Activated T-helper 17 cell treated with anti-CD3 and anti-CD28 coated beads, Interleukin-2, amount 50 U/mL, for 72 hours (primary cell): Measurements from ENCODE around the gene DDX3X. TPM values are rescaled to one million over a fixed set of nuclear protein-coding genes. Genes with fewer than 3 reads are reported as not detected.
"Not testable (repeated sequence)": the region's sequence is repeated elsewhere in the genome, so short reads cannot be mapped to it uniquely, and the experiment has no call there.

ENCODE experiments used
- ATAC-seq: fragments of 150-1000 bp; cut with Tn5 transposase; replicated peaks from 2 replicates; pipeline ENCODE4 v1.10.0; 2021; ENCODE audit warnings: mild to moderate bottlenecking, moderate library complexity
- H3K27ac Mint-ChIP-seq: one replicate; pipeline ENCODE4 v1.8.0; 2022; ENCODE audit warnings: mixed read lengths
- H3K27me3 Mint-ChIP-seq: one replicate; pipeline ENCODE4 v1.8.0; 2022; ENCODE audit warnings: mixed read lengths
- H3K36me3 Mint-ChIP-seq: one replicate; pipeline ENCODE4 v1.8.0; 2022; ENCODE audit warnings: low read depth, mild to moderate bottlenecking, mixed read lengths
- H3K4me1 Mint-ChIP-seq: one replicate; pipeline ENCODE4 v1.8.0; 2022; ENCODE audit warnings: mixed read lengths
- H3K4me3 Mint-ChIP-seq: one replicate; pipeline ENCODE4 v1.8.0; 2022; ENCODE audit warnings: mild to moderate bottlenecking, mixed read lengths
- H3K9me3 Mint-ChIP-seq: one replicate; pipeline ENCODE4 v1.8.0; 2022; ENCODE audit warnings: mixed read lengths
- total RNA-seq, 2 donors: library from RNA; stranded (reverse); gene quantifications; one replicate each; pipeline ENCODE4 v1.2.3, GENCODE V29; 2022

The DDX3X gene
- total RNA-seq, 2 donors from 2014 or later: 226 to 303 TPM

- Mint-ChIP-seq H3K4me3 (no peak overlapping the region), H3K27me3 (no peaks in the 10 kb centered on the region), H3K27ac (no peak overlapping the region), H3K36me3 (no peaks in the 10 kb centered on the region), H3K4me1 (peaks cover 3% of the 10 kb centered on the region), H3K9me3 (no peaks in the 10 kb centered on the region)
- ATAC-seq: no peak
Measured at GRCh38 chrX:41373989-41374606, 40.1 kb downstream of the DDX3X start.

- Mint-ChIP-seq H3K4me1 (peaks cover 3% of the 10 kb centered on the region), H3K36me3 (no peaks in the 10 kb centered on the region), H3K27ac (peak overlapping the region; percentile 85), H3K9me3 (no peaks in the 10 kb centered on the region), H3K4me3 (peak overlapping the region; percentile 69), H3K27me3 (no peaks in the 10 kb centered on the region)
- peak; percentile 97 for ATAC-seq
Measured at GRCh38 chrX:41377624-41378023, 43.7 kb downstream of the DDX3X start.

- H3K27ac Mint-ChIP-seq: peak overlapping the region; percentile 58
Measured at GRCh38 chrX:41381685-41382084, 47.7 kb downstream of the DDX3X start.

DNA sequence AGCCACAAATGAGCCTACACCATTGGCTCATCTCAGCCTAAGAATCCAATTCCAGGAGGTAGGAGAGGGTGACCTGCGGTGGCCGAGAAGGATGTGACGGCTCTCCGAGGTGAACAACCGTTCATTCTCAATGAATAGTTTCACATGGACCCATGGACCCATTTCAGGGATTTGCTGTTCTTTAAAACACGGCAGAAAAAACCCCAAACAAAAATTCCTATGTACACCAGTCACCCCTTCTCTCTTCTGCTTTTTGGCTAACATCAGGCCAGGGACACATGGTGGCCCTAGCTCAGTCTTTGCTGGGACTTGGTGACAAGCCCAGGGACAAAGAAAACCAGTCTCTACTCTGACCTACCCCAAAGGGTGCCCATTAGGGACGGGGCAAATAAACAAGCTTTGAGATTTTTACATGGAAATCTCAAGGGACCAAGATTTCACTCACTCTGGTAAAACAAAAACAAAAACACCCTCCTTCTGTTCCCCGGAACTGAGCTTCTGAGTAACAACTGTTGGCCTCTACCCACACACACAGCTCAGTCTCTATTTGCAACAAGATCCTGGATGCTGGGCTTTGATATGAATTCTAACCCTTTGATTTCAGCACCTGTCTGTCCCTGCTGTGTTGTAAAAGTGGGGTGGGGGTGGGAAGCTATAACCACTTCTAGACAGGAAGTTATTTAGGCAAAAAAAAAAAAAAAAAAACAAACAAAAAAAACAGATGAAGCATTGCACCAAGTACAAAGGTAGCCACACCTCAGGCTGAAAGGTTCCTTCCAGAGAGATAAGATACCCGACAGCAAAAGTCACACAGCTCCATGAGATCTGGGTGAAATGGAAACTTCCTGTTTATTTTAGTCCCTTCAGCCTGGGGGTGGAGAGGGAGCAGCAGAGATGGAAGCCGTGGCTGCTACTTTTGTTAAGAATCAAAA, 49.0 kb downstream of the DDX3X start:
- no peaks in the 10 kb centered on the region for H3K27me3 Mint-ChIP-seq
- peak overlapping the region; percentile 80 for H3K4me3 Mint-ChIP-seq
- peaks cover 4% of the 10 kb centered on the region for H3K4me1 Mint-ChIP-seq
- H3K36me3 Mint-ChIP-seq: no peaks in the 10 kb centered on the region
- H3K27ac Mint-ChIP-seq: peak overlapping the region; percentile 95
- ATAC-seq: peak; percentile 69
- H3K9me3 Mint-ChIP-seq: no peaks in the 10 kb centered on the region

More at GRCh38 chrX:41381685-41382084, 47.7 kb downstream of the DDX3X start:
- Mint-ChIP-seq H3K36me3 (no peaks in the 10 kb centered on the region), H3K4me1 (peaks cover 8% of the 10 kb centered on the region), H3K4me3 (no peak overlapping the region), H3K9me3 (no peaks in the 10 kb centered on the region), H3K27me3 (no peaks in the 10 kb centered on the region)
- no peak for ATAC-seq

GRCh38 chrX:41384051-41384705, 50.2 kb downstream of the DDX3X start:
- Mint-ChIP-seq H3K27ac (peak overlapping the region; percentile 95), H3K4me1 (peaks cover 4% of the 10 kb centered on the region), H3K27me3 (no peaks in the 10 kb centered on the region), H3K36me3 (no peaks in the 10 kb centered on the region), H3K4me3 (peak overlapping the region; percentile 80), H3K9me3 (no peaks in the 10 kb centered on the region)
- ATAC-seq: peak; percentile 72

DNA sequence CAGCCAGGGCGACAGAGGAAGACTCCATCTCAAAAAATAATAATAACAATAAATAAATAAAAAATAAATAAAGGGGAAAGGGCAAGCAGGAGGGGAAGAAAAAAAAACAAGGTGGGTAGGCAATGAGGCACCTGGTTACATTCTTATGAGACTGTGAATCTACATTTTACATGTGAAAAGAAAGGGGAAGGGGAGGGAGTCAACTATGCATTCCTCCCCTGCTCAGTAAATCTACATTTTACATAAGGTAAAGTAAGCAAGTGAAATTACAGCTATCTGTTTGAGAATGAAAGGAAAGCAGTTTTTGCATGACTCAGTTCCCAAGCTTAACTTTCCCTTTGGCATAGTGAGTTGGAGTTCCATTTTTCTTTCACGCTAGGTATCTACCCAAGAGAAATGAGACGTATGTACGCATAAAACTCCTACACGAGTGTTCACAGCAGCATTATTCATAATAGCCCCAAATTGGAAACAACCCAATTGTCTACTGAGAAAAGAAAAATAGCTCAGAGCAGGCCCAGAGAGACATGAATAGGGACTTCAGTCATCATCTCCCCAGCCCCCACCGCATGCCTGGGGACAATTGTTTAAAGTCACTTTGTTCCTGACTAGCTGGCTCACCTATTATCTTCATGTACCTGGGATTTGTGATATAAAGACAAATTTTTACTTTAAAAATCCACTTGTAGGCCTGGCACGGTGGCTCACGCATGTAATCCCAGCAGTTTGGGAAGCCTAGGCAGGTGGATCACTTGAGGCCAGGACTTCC, 52.4 kb downstream of the DDX3X start:
- Mint-ChIP-seq H3K9me3 (no peaks in the 10 kb centered on the region), H3K4me1 (peaks cover 4% of the 10 kb centered on the region), H3K27ac (no peak overlapping the region), H3K27me3 (no peaks in the 10 kb centered on the region), H3K36me3 (no peaks in the 10 kb centered on the region), H3K4me3 (no peak overlapping the region)
- peak; percentile 65 for ATAC-seq

- Mint-ChIP-seq H3K36me3 (no peaks in the 10 kb centered on the region), H3K4me1 (no peaks in the 10 kb centered on the region), H3K4me3 (no peak overlapping the region), H3K27ac (no peak overlapping the region), H3K9me3 (no peaks in the 10 kb centered on the region), H3K27me3 (no peaks in the 10 kb centered on the region)
- ATAC-seq: no peak
Measured at GRCh38 chrX:41388543-41388942, 54.6 kb downstream of the DDX3X start.

DNA sequence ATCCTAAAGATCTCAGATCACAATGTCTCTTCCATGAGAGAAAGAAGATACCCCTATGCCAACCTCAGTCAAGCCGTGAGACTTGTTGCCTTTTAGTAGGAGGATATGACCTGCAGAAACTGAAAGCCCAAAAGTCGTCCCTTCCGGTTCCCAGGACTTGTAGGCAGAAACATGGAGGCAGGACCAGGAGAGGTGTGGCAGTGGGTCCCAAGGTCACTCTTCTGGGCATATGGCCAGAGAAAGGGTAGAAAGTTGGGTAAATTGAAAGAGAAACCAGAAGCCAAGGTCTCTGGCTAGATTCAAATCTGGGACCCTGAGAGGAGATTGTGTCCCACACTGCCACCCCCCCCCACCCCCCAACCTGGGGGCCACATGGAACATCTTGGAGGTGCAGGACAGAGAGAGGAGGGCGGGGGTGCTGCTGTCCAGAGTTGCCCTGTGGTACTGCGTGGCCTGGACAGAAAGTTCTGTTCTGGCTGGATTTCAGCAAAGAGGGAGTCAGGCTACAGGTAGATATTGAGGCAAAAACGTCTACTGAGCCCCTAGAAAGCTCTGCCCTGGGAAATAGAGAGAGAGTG, 55.4 kb downstream of the DDX3X start:
- H3K4me3 Mint-ChIP-seq: no peak overlapping the region
- H3K27ac Mint-ChIP-seq: no peak overlapping the region
- H3K27me3 Mint-ChIP-seq: no peaks in the 10 kb centered on the region
- H3K36me3 Mint-ChIP-seq: no peaks in the 10 kb centered on the region
- H3K9me3 Mint-ChIP-seq: no peaks in the 10 kb centered on the region
- ATAC-seq: no peak
- H3K4me1 Mint-ChIP-seq: no peaks in the 10 kb centered on the region

GRCh38 chrX:41390576-41390975, 56.6 kb downstream of the DDX3X start:
- H3K27me3 Mint-ChIP-seq, H3K36me3 Mint-ChIP-seq, H3K27ac Mint-ChIP-seq, H3K4me3 Mint-ChIP-seq, ATAC-seq, H3K9me3 Mint-ChIP-seq, H3K4me1 Mint-ChIP-seq: not testable (repeated sequence)

DNA sequence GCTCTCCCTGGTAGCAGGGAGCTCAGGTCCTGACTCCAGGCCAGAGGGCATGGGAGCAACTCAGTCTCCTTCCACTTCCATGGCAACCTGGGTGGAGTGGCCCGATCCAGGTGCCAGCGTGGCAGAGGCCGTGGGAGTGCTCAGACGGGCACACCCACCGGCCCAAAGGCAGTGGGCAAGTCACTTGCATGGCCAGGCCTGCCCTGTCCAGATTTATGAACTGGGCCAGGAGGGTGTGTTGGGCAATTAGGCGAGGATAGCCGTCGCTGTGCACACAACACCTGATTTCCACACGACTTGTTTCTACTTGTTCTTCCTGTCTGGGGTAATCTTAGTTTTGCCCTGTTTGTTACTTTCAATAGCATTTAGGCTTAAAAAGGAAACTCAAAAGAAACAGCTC, 57.6 kb downstream of the DDX3X start:
- H3K27me3 Mint-ChIP-seq: no peaks in the 10 kb centered on the region
- no peaks in the 10 kb centered on the region for H3K9me3 Mint-ChIP-seq
- H3K4me3 Mint-ChIP-seq: no peak overlapping the region
- H3K36me3 Mint-ChIP-seq: no peaks in the 10 kb centered on the region
- ATAC-seq: no peak
- H3K4me1 Mint-ChIP-seq: no peaks in the 10 kb centered on the region
- no peak overlapping the region for H3K27ac Mint-ChIP-seq

GRCh38 chrX:41394293-41394692, 60.3 kb downstream of the DDX3X start:
- Mint-ChIP-seq H3K4me3 (no peak overlapping the region), H3K36me3 (no peaks in the 10 kb centered on the region), H3K9me3 (no peaks in the 10 kb centered on the region), H3K4me1 (no peaks in the 10 kb centered on the region), H3K27me3 (no peaks in the 10 kb centered on the region), H3K27ac (no peak overlapping the region)
- ATAC-seq: no peak

- Mint-ChIP-seq H3K9me3 (no peaks in the 10 kb centered on the region), H3K4me3 (no peak overlapping the region), H3K36me3 (no peaks in the 10 kb centered on the region), H3K27ac (no peak overlapping the region), H3K27me3 (no peaks in the 10 kb centered on the region), H3K4me1 (no peaks in the 10 kb centered on the region)
- no peak for ATAC-seq
Measured at GRCh38 chrX:41397219-41397618, 63.3 kb downstream of the DDX3X start.

DNA sequence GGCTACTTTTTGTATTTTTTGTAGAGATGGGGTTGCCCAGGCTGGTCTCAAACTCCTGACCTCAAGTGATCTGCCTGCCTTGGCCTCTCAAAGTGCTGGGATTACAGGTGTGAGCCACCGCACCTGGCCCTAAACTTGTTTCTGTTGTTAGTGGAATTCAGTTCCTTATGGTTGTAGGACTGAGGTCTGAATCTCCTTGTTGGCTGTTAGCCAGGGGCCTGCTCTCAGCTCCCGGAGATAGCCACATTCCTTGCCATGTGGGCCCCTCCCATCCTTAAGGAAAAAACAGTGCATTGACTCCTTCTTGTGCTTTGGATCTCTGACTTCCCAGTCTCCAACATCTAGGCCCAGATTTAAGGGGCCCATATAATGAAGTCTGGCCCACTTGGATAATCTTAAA, 63.8 kb downstream of the DDX3X start:
- no peak overlapping the region for H3K27ac Mint-ChIP-seq
- H3K4me3 Mint-ChIP-seq: no peak overlapping the region
- no peaks in the 10 kb centered on the region for H3K4me1 Mint-ChIP-seq
- no peaks in the 10 kb centered on the region for H3K27me3 Mint-ChIP-seq
- H3K9me3 Mint-ChIP-seq: no peaks in the 10 kb centered on the region
- no peak for ATAC-seq
- no peaks in the 10 kb centered on the region for H3K36me3 Mint-ChIP-seq

DNA sequence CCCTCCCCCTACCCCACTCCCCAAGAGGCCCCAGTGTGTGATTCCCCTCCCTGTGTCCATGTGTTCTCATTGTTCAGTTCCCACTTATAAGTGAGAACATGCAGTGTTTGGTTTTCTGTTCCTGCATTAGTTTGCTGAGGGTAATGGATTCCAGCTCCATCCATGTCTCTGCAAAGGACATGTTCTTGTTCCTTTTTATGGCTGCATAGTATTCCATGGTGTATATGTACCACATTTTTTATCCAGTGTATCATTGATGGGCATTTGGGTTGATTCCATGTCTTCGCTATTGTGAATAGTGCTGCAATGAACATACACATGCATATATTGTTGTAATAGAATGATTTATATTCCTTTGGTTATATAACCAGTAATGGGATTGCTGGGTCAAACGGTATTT, 68.6 kb downstream of the DDX3X start:
- not testable (repeated sequence) for H3K9me3 Mint-ChIP-seq, H3K27me3 Mint-ChIP-seq, H3K4me1 Mint-ChIP-seq, H3K4me3 Mint-ChIP-seq, ATAC-seq, H3K27ac Mint-ChIP-seq, H3K36me3 Mint-ChIP-seq
